GM18520 (cell line): ENCODE results near the gene COL8A1.

Experiments used
- ATAC-seq: cut with Tn5 transposase; IDR thresholded peaks from one replicate; pipeline ENCODE4 v1.9.1; 2021; ENCODE audit not compliant: unreplicated experiment

Gene COL8A1

GRCh38 chr3:99668044-99668443, 29.6 kb downstream of the COL8A1 start:
- no peak for ATAC-seq

DNA sequence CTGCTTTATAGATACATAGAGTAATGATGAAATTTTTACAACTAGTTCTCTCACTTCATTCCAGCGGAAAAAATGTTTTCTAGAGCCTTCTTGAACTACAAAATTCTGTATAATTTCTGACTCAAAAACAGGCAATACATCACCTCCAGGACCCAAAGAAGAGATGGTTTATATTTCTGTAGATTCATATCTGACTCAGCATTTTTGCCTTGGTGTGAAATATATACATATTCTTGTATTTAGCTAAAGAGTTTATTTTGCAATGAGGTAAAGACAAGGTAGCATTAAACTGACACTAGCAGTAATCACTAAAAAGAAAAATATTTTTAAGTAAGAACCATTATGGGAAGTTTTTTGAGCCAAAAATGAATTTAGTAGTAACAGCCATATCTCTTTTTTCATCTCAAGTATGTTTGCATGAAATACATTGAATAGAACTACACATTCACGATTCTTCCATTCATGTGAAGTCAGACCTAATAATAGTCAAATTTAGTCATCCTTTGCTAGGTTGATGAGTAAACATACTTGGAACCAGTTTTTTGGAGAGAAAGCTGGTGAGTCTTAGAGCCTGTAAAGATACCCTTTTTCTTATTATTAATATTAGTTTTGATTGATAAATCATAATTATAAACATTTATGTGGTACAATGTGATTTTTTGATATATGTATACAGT, 31.6 kb downstream of the COL8A1 start:
- ATAC-seq, result no peak

GRCh38 chr3:99670556-99670950, 32.2 kb downstream of the COL8A1 start:
- ATAC-seq, result no peak

DNA sequence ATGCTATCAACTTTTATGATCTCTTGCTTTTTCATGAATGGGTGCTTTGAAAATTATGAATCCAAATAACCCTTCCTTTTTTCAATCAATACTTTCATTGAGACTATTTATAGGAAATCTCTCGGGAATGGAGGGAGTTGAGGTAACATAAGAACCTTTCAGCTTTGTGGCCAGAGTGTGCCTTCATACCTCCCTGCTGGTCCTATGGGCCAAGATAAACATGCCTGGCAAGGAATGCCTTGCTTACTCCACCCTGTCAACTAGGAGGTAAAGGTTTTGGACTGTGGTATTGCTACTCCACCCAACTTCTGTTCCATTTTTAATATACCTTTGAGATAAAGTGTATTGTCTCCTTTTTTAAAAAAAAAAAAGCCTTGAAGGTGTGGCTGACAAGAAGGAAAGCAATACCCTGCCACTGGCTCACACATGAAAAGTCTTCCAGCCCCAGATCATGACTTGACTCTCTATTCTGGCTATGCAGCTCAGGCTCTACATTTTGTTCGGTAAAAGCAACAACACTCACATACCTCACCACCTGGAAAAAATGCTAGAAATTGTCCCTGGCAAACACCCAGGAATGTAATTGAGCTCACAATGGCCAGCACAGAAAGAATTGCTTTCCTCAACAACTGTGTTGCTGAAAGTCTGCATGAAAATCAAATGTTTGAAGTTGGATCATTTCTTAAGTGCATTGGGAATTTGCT, 35.8 kb downstream of the COL8A1 start:
- ATAC-seq, result no peak

DNA sequence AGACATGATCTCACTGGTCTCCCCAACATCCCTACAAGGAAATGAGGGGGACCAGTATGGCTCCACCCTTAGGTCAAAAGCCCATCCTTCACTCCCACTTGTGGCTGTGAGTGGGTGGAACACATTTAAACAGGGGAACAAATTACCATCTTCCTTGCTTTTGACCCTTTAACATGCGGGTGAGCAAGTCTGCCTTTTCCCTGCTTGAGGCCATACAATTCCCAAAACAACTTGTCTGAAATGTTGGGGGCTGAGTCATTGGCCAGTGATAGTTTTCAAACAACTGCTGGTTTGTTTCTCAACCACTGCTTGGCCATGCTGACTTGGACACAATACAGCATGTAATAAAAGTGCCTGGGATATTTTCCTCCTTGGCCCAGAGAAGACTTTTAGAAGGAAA, 39.6 kb downstream of the COL8A1 start:
- ATAC-seq, result no peak

GRCh38 chr3:99678896-99679295, 40.5 kb downstream of the COL8A1 start:
- ATAC-seq, result no peak

- ATAC-seq, result peak; percentile 73
These were observed 43.1 kb downstream of the COL8A1 start for GRCh38 chr3:99681512-99681911.

- ATAC-seq, result no peak
These were observed 43.6 kb downstream of the COL8A1 start for GRCh38 chr3:99681976-99682375.

GRCh38 chr3:99683465-99683864, 45.1 kb downstream of the COL8A1 start:
- ATAC-seq, result no peak

- ATAC-seq, result no peak
These were observed 45.5 kb downstream of the COL8A1 start for GRCh38 chr3:99683876-99684275.

DNA sequence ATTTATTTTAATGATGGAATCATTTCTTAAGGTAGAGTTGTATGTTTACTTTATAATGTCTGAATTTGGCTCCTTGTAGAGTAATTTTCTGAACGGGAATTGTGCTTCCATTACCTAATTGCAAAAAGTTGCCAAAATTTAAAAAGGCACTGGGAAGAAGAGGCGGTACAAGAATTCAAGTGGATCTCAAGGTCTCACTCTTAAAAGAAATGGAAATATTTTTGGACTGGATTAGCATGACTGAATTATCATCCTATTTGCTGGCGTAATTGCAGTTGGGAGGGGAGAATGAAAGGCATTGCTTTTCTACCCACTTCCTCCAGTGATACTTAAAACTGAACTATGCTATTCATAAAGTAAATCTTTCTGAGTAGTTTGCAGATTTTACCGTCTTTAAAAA, 46.2 kb downstream of the COL8A1 start:
- ATAC-seq, result no peak

DNA sequence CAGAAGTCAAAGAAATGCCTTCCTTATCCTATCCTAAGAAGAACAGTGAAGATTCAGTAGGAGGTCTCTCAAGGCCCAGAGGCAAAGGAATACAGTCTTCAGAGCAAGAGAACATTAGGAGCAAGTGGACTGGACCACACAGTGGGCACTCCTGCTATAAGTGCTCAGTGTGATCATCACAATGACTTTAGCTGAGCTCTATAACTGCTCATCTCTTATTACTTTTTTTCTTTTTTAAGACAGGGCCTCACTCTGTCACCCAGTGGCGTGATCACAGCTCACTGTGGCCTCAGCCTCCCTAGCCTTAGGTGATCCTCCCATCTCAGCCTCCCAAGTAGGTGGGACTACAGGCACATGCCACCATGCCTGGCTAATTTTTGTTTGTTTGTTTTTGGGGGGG, 48.1 kb downstream of the COL8A1 start:
- no peak for ATAC-seq

DNA sequence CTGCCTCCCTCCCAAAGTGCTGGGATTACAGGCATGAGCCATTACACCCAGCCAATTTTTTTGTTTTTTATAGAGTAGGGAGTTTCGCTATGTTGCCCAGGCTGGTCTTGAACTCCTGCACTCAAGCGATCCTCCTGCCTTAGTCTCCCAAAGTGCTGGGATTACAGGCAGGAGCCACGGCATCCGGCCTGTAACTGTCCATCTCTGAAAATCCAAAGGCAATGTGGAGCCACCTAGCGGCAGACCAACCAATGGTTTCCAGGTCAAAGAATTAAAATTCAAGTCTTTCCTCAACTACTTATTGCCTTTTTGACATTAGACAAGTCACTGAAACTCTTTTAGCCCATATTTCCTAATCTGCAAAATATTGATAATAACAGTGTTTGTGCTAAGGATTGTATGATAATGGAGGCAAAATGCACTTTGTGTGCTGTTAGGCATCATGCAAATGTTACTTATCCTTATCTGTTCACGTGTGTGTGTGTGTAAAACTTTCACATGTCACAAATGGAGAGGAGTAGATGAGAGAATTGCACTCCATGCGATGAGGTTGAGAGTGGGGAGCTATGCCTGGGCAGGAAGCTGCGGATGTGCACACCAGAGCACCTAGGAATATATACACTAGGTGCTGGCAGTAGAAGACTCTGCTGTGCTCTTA, 48.7 kb downstream of the COL8A1 start:
- no peak for ATAC-seq

- ATAC-seq, result peak; percentile 32
These were observed 52.5 kb downstream of the COL8A1 start for GRCh38 chr3:99690761-99691369.

DNA sequence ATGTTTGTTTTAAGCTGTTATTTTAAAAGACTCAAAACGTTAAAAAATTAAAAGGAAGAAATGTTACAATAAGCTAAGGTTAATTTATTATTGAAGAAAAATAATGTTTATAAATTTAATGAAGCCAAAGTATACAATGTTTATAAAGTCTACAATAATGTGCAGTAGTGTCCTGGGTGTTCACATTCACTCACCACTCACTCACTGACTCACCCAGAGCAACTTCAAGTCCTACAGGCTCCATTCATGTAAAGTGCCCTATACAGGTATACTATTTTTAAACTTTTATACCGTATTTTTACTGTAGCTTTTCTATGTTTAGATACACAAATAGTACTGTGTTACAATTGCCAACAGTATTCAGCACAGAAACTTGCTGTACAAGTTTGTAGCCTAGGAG, 55.2 kb downstream of the COL8A1 start:
- ATAC-seq, result no peak

DNA sequence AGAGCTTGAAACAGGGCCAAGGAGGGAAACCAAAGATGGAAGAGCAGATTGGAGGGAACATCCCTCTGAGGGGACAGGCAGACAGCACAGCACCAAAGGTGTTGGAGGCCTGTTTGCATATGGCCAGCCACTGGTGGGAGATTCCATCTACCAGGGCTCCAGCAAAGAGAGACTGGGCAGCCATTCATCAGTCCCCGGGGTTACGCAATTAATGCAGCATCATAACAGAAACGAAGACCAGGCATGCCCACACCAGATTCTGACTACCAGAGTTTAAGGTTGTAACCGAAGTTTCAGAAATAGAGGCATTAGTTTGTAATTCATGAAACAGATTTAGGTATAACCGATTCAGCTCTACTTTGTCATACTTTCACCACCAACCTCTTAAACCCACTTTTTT, 58.1 kb downstream of the COL8A1 start:
- no peak for ATAC-seq

GRCh38 chr3:99697250-99697649, 58.9 kb downstream of the COL8A1 start:
- no peak for ATAC-seq

- no peak for ATAC-seq
These were observed 60.5 kb downstream of the COL8A1 start for GRCh38 chr3:99698932-99699331.

DNA sequence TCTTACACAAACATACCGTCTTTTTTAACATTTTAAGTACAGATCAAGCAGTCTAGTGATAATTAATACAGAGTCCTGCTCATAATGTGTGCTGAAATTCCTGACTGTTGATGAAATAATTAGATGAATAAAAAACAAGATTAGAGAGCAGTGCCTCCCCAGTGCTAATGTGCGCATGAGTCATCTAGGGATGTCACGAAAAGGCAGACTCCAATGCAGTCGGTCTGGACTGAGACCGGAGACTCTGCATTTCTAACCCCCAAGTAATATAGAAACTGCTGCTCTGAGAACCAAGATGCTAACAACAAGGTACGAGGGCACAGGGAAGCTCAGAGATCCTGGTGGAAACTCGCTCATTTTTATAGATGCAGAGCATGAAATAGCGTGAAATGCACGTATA, 61.4 kb downstream of the COL8A1 start:
- no peak for ATAC-seq

GRCh38 chr3:99700631-99701268, 62.4 kb downstream of the COL8A1 start:
- ATAC-seq, result no peak
